K562 (cell line): Measurements from ENCODE around the gene SPIRE1. TPM values are rescaled to one million over a fixed set of nuclear protein-coding genes. Genes with fewer than 3 reads are reported as not detected.

Experiments used
- ATAC-seq: fragments of 200-7000 bp; cut with Tn5 transposase; 3 replicates; pipeline ENCODE4 v1.9.1; 2020; ENCODE audit warnings: moderate library complexity
- BruUV-seq: library from RNA; stranded (reverse); fragments of 400-500 nt; replicated peaks from 2 replicates; lab custom pipeline; 2021; lab: Mats Ljungman, UMichigan
- CTCF ChIA-PET: fragments of 300-600 bp; formaldehyde crosslinking; extraction: SDS; loops from one replicate; lab custom pipeline; 2021; ENCODE audit warnings: low intra/inter-chr PET ratio; lab: Yijun Ruan, JAX
- POLR2A ChIA-PET: fragments of 300-600, 350-650 bp; sonication (Branson Sonifier 250); formaldehyde crosslinking; extraction: SDS; loops from one replicate; lab custom pipeline; 2021; ENCODE audit warnings: antibody characterized with exemption, inconsistent platforms; lab: Yijun Ruan, JAX
- DNase-seq, 4 experiments: peaks; one replicate each; pipeline versions ENCODE4 v3.0.0 to v3.0.0-alpha.2; 2011 to 2018; ENCODE audit warnings: low spot score in 3 of 4, mixed read lengths in 3 of 4; ENCODE audit errors: extremely low read depth in 1 of 4
- FAIRE-seq: peaks from 2 replicates; lab custom pipeline; 2011; peaks lifted over from hg19 to GRCh38; lab: Jason Lieb, UNC
- H2AFZ ChIP-seq: 2 replicates; pipeline ENCODE4 v1.6.0; 2011; ENCODE audit warnings: low read depth, low read length, control low read depth, inconsistent platforms
- H3K27ac ChIP-seq: fragments of 200-600 bp; 3 replicates; pipeline ENCODE4 v1.8.0; 2011; ENCODE audit warnings: low read depth, mild to moderate bottlenecking, control low read depth, inconsistent platforms, low read length, moderate library complexity, mixed read lengths; ENCODE audit errors: extremely low read depth
- H3K27me3 ChIP-seq, 2 experiments: fragments of 300-600 bp in 1 of 2; 2 replicates in 1 of 2; 3 replicates in 1 of 2; pipeline versions ENCODE4 v1.6.0 to v1.8.0; 2011; ENCODE audit warnings: inconsistent platforms in 2 of 2, low read length in 2 of 2, mild to moderate bottlenecking in 1 of 2, mixed read lengths in 1 of 2, moderate library complexity in 1 of 2; ENCODE audit not compliant: control insufficient read depth in 2 of 2, insufficient read depth in 2 of 2
- H3K36me3 ChIP-seq: fragments of 300-600 bp; 3 replicates; pipeline ENCODE4 v1.8.0; 2011; ENCODE audit warnings: mild to moderate bottlenecking, low read length, inconsistent platforms; ENCODE audit not compliant: control insufficient read depth, insufficient read depth
- H3K4me1 ChIP-seq, 2 experiments: fragments of 200-600 bp in 1 of 2; replicated peaks in 1 of 2; 2 replicates in 1 of 2; 3 replicates in 1 of 2; pipeline versions ENCODE4 v1.5.1 to v1.8.0; 2011; ENCODE audit warnings: inconsistent platforms in 2 of 2, low read length in 2 of 2, mild to moderate bottlenecking in 1 of 2, mixed read lengths in 1 of 2, moderate library complexity in 1 of 2; ENCODE audit not compliant: control insufficient read depth in 2 of 2, insufficient read depth in 2 of 2
- H3K4me2 ChIP-seq: 2 replicates; pipeline ENCODE4 v1.6.1; 2011; ENCODE audit warnings: low read length, control low read depth, inconsistent platforms, mixed read lengths; ENCODE audit not compliant: insufficient read depth
- H3K4me3 ChIP-seq: fragments of 200-600 bp; sonication (generic), shearing (Covaris generic); 2 replicates; pipeline ENCODE4 v1.5.1; 2016; ENCODE audit warnings: control low read depth, inconsistent platforms
- H3K79me2 ChIP-seq: fragments of 200-600 bp; 3 replicates; pipeline ENCODE4 v1.8.0; 2011; ENCODE audit warnings: low read length, inconsistent platforms; ENCODE audit not compliant: control insufficient read depth, insufficient read depth
- H3K9ac ChIP-seq, 2 experiments: 2 replicates each; pipeline versions ENCODE4 v1.6.0 to v1.6.1; 2011; ENCODE audit warnings: low read depth in 2 of 2, low read length in 2 of 2, control low read depth in 1 of 2, inconsistent platforms in 1 of 2, mild to moderate bottlenecking in 1 of 2, mixed read lengths in 1 of 2; ENCODE audit not compliant: insufficient read depth in 1 of 2
- H3K9me1 ChIP-seq: one replicate; pipeline ENCODE4 v1.6.0; 2011; ENCODE audit warnings: inconsistent platforms, mild to moderate bottlenecking, low read length, moderate library complexity; ENCODE audit not compliant: control insufficient read depth, insufficient read depth
- H3K9me3 ChIP-seq: replicated peaks from 2 replicates; pipeline ENCODE4 v1.5.1; 2011; ENCODE audit warnings: low read depth, low read length, inconsistent platforms; ENCODE audit not compliant: control insufficient read depth, insufficient read depth
- H4K20me1 ChIP-seq: replicated peaks from 2 replicates; pipeline ENCODE4 v1.6.1; 2011; ENCODE audit warnings: low read length, inconsistent platforms, mixed read lengths; ENCODE audit not compliant: control insufficient read depth, insufficient read depth
- CAMTA2 ChIP-seq: fragments of 250-450 bp; sonication (Bioruptor Pico); conservative IDR thresholded peaks from 2 replicates; pipeline ENCODE4 v1.5.1; 2022
- CREM ChIP-seq: IDR thresholded peaks from 2 replicates; pipeline ENCODE4 v1.6.1; 2014; ENCODE audit warnings: antibody characterized with exemption, low read depth
- ELF2 ChIP-seq: fragments of 250-450 bp; sonication (Bioruptor Pico); IDR thresholded peaks from 2 replicates; pipeline ENCODE4 v1.5.0; 2021; ENCODE audit warnings: mild to moderate bottlenecking
- FOXM1 ChIP-seq, 2 experiments: fragments of 450-650 bp in 1 of 2; sonication (generic) in 1 of 2; formaldehyde crosslinking in 1 of 2; IDR thresholded peaks; 2 replicates each; pipeline versions ENCODE4 v1.6.1 to v1.9.0; 2017 to 2022; ENCODE audit warnings: low read depth in 2 of 2, mild to moderate bottlenecking in 2 of 2, missing genetic modification reagents in 1 of 2, moderate library complexity in 1 of 2
- KDM5B ChIP-seq: fragments of 200-600 bp; sonication (generic); IDR thresholded peaks from 2 replicates; pipeline ENCODE4 v1.6.1; 2012; ENCODE audit warnings: low read depth, mild to moderate bottlenecking, moderate library complexity, low read length, control low read depth, inconsistent platforms; ENCODE audit not compliant: insufficient replicate concordance
- MTA1 ChIP-seq: fragments of 450-650 bp; IDR thresholded peaks from 2 replicates; pipeline ENCODE4 v1.6.1; 2017; ENCODE audit warnings: borderline replicate concordance
- POLR2H ChIP-seq: IDR thresholded peaks from 2 replicates; pipeline ENCODE4 v1.6.1; 2016; ENCODE audit warnings: missing genetic modification characterization, low read depth, mild to moderate bottlenecking, control low read depth, missing compliant biosample characterization, moderate library complexity
- RBM22 ChIP-seq: fragments of 200-400 bp; formaldehyde crosslinking; IDR thresholded peaks from 2 replicates; pipeline ENCODE4 v1.6.1; 2018; ENCODE audit warnings: low read length, low read depth; ENCODE audit not compliant: poor library complexity, severe bottlenecking
- SIX5 ChIP-seq, 2 experiments: IDR thresholded peaks; 2 replicates each; pipeline ENCODE4 v1.6.1; 2011; ENCODE audit warnings: low read length in 2 of 2, borderline replicate concordance in 1 of 2, low read depth in 1 of 2, mild to moderate bottlenecking in 1 of 2, moderate library complexity in 1 of 2; ENCODE audit not compliant: insufficient read depth in 1 of 2
- SMARCA4 ChIP-seq: fragments of 450-650 bp; IDR thresholded peaks from 2 replicates; pipeline ENCODE4 v1.6.1; 2016
- TFAM ChIP-seq: fragments of 250-450 bp; sonication (Bioruptor Pico); conservative IDR thresholded peaks from 2 replicates; pipeline ENCODE4 v1.5.0; 2021; ENCODE audit warnings: mild to moderate bottlenecking, moderate library complexity
- ZNF282 ChIP-seq: sonication (generic); formaldehyde crosslinking; IDR thresholded peaks from 2 replicates; pipeline ENCODE4 v1.8.1; 2023; ENCODE audit warnings: missing genetic modification reagents
- ZNF347 ChIP-seq: fragments of 450-650 bp; formaldehyde crosslinking; IDR thresholded peaks from 2 replicates; pipeline ENCODE4 v1.4.0; 2020; ENCODE audit warnings: low read depth, mild to moderate bottlenecking, moderate library complexity
- WGBS: fragments of 100-300 bp; shearing (Covaris generic); methylation state at CpG from one replicate; pipeline ENCODE4 v1.1.6; 2016; ENCODE audit warnings: low coverage, mixed read lengths; ENCODE audit not compliant: insufficient coverage; ENCODE audit errors: missing lambda C conversion rate; 5-methylcytosine and 5-hydroxymethylcytosine counted together
- in situ Hi-C: fragments of 300-500 bp; cut with MboI; formaldehyde crosslinking; loops from 4 replicates; pipeline ENCODE4 v1.15.0; 2018; ENCODE audit warnings: inconsistent platforms, mixed read lengths
- intact Hi-C: fragments of 100-400 bp; cut with micrococcal nuclease; formaldehyde crosslinking; loops from 2 replicates; pipeline ENCODE4 v1.14.2; 2022
- polyA plus RNA-seq, 8 experiments: library from polyadenylated mRNA; depleted of rRNA in 4 of 8; stranded (reverse) in 5 of 8; unstranded in 3 of 8; fragments of >200 nt; fragmentation: Nextera tagmentation in 2 of 8; fragmentation: Illumina TruSeq in 1 of 8; extraction: Ambion mirVana in 2 of 8; extraction: Trizol in 1 of 8; gene quantifications; 2 replicates each; pipeline versions ENCODE4 v1.2.1 to v1.2.3, GENCODE V29; 2011 to 2014; ENCODE audit warnings: inconsistent platforms in 1 of 8, missing spikeins in 1 of 8
- total RNA-seq, 7 experiments: library from RNA; depleted of rRNA in 6 of 7; stranded (reverse); fragments of >200 nt in 6 of 7; fragmentation: Illumina TruSeq in 2 of 7; extraction: Trizol in 2 of 7; gene quantifications; 2 replicates each; pipeline versions ENCODE4 v1.2.1 to v1.2.3, GENCODE V29; 2011 to 2021; ENCODE audit warnings: low replicate concordance in 1 of 7
- TF ChIP-seq, protein P1 (sequence below): fragments of 250-450 bp; sonication (Bioruptor Pico); IDR thresholded peaks from 2 replicates; pipeline ENCODE4 v1.5.0; 2020; ENCODE audit warnings: mild to moderate bottlenecking
- TF ChIP-seq, protein P2 (sequence below): fragments of 450-650 bp; IDR thresholded peaks from 2 replicates; pipeline ENCODE4 v1.6.1; 2016; ENCODE audit warnings: low read depth

The SPIRE1 gene
- total and polyA plus RNA-seq, 9 of the 15 experiments (the other 6 are each of a cell fraction or from before 2014, with no cell fraction given), result 2.9 to 14.0 (median 10.2) TPM

DNA sequence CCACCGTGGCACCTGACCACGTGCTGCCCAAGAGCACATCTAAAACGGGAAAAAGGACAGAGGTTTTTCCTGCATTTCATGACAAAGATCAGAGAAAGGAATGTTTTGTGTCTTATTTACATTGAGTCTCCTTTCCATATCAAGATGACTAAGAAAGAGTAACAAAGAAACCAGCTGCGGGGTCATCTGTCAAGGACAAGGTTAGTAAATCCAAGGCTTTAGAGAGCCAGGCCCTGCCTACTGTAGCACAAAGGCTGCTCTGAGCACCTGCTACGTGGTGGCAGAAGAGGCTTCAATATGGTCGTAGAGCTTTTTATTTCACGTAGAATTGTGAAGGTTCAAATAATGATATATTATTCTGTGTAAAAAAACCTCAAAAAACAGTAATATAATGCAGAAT lies 199.1 kb downstream of the SPIRE1 start:
- H3K79me2 ChIP-seq, result no peaks in the 10 kb centered on the region
- no peak for ATAC-seq
- no peak overlapping the region for H3K4me3 ChIP-seq
- WGBS, result 71% methylated on average over 7 of the region's 7 CpGs
- no peak overlapping the region for H3K4me2 ChIP-seq
- no peaks in the 10 kb centered on the region for H4K20me1 ChIP-seq
- peaks cover 12% of the 10 kb centered on the region; the same call in 2 of the 3 replicates for H3K36me3 ChIP-seq
- no TSS peak for BruUV-seq
- no peak for DNase-seq
- POLR2A ChIA-PET, result no interaction called here
- H3K27me3 ChIP-seq, result no peaks in the 10 kb centered on the region
- intact Hi-C loops (no loop called here), in situ Hi-C loops (no loop called here)
- H3K9me1 ChIP-seq, result no peaks in the 10 kb centered on the region
- no peak overlapping the region for H2AFZ ChIP-seq
- CTCF ChIA-PET, result no interaction called here
- H3K9me3 ChIP-seq, result no peaks in the 10 kb centered on the region
- no peak for FAIRE-seq
- H3K4me1 ChIP-seq, result no peaks in the 10 kb centered on the region
- no peak overlapping the region for H3K27ac ChIP-seq
- H3K9ac ChIP-seq, result no peak overlapping the region
- TF ChIP-seq ZNF347 (CRISPR knock-in tag) (no peak), SMARCA4 (no peak), CAMTA2 (CRISPR knock-in tag) (no peak), POLR2H (tag) (no peak), TFAM (CRISPR knock-in tag) (no peak), KDM5B (no peak), ZNF282 (no peak), SIX5 (IDR thresholded peaks at IDR 0.05; ENCODE audit: borderline replicate concordance in 1 of 2, insufficient read depth in 1 of 2, low read depth in 1 of 2, low read length in 2 of 2) (no peak), RBM22 (no peak), MTA1 (no peak), ELF2 (CRISPR knock-in tag) (no peak), FOXM1 (IDR thresholded peaks at IDR 0.05; ENCODE audit: low read depth) (no peak), FOXM1 (CRISPR knock-in tag; IDR thresholded peaks at IDR 0.05; ENCODE audit: low read depth) (no peak), CREM (no peak)
- TF ChIP-seq, protein P1, sequence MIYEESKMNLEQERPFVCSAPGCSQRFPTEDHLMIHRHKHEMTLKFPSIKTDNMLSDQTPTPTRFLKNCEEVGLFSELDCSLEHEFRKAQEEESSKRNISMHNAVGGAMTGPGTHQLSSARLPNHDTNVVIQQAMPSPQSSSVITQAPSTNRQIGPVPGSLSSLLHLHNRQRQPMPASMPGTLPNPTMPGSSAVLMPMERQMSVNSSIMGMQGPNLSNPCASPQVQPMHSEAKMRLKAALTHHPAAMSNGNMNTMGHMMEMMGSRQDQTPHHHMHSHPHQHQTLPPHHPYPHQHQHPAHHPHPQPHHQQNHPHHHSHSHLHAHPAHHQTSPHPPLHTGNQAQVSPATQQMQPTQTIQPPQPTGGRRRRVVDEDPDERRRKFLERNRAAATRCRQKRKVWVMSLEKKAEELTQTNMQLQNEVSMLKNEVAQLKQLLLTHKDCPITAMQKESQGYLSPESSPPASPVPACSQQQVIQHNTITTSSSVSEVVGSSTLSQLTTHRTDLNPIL (CRISPR knock-in tag), result no peak
- TF ChIP-seq, protein P2, sequence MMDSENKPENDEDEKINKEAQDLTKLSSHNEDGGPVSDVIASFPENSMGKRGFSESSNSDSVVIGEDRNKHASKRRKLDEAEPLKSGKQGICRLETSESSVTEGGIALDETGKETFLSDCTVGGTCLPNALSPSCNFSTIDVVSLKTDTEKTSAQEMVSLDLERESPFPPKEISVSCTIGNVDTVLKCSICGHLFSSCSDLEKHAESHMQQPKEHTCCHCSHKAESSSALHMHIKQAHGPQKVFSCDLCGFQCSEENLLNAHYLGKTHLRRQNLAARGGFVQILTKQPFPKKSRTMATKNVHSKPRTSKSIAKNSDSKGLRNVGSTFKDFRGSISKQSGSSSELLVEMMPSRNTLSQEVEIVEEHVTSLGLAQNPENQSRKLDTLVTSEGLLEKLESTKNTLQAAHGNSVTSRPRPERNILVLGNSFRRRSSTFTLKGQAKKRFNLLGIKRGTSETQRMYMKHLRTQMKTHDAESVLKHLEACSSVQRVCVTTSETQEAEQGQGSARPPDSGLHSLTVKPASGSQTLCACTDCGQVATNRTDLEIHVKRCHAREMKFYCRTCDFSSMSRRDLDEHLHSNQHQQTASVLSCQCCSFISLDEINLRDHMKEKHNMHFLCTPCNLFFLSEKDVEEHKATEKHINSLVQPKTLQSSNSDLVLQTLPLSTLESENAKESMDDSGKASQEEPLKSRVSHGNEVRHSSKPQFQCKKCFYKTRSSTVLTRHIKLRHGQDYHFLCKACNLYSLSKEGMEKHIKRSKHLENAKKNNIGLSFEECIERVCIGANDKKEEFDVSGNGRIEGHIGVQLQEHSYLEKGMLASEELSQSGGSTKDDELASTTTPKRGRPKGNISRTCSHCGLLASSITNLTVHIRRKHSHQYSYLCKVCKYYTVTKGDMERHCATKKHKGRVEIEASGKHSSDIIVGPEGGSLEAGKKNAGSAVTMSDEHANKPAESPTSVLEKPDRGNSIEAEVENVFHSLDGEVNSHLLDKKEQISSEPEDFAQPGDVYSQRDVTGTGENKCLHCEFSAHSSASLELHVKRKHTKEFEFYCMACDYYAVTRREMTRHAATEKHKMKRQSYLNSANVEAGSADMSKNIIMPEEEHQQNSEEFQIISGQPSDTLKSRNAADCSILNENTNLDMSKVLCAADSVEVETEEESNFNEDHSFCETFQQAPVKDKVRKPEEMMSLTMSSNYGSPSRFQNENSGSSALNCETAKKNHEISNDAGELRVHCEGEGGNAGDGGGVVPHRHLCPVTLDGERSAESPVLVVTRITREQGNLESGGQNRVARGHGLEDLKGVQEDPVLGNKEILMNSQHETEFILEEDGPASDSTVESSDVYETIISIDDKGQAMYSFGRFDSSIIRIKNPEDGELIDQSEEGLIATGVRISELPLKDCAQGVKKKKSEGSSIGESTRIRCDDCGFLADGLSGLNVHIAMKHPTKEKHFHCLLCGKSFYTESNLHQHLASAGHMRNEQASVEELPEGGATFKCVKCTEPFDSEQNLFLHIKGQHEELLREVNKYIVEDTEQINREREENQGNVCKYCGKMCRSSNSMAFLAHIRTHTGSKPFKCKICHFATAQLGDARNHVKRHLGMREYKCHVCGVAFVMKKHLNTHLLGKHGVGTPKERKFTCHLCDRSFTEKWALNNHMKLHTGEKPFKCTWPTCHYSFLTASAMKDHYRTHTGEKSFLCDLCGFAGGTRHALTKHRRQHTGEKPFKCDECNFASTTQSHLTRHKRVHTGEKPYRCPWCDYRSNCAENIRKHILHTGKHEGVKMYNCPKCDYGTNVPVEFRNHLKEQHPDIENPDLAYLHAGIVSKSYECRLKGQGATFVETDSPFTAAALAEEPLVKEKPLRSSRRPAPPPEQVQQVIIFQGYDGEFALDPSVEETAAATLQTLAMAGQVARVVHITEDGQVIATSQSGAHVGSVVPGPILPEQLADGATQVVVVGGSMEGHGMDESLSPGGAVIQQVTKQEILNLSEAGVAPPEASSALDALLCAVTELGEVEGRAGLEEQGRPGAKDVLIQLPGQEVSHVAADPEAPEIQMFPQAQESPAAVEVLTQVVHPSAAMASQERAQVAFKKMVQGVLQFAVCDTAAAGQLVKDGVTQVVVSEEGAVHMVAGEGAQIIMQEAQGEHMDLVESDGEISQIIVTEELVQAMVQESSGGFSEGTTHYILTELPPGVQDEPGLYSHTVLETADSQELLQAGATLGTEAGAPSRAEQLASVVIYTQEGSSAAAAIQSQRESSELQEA, result no peak
